GM23338 (cell line): ENCODE results near the gene KDM4C. TPM values are rescaled to one million over a fixed set of nuclear protein-coding genes. Genes with fewer than 3 reads are reported as not detected.
A peak's percentile ranks its signal among the peaks of the same experiment; 100 is the strongest.

Source experiments
- ATAC-seq: fragments of 200-7000 bp; cut with Tn5 transposase; 3 replicates; pipeline ENCODE4 v1.9.1; 2020
- DNase-seq: peaks from one replicate; pipeline ENCODE4 v3.0.0-alpha.2; 2015; ENCODE audit warnings: low spot score
- H2AFZ ChIP-seq: fragments of 200-600 bp; sonication (generic); 2 replicates; pipeline ENCODE4 v1.8.0; 2016; ENCODE audit warnings: antibody characterized with exemption, mild to moderate bottlenecking, moderate library complexity
- H3F3A ChIP-seq: fragments of 200-600 bp; sonication (generic); replicated peaks from 2 replicates; pipeline ENCODE4 v1.8.0; 2017; ENCODE audit warnings: antibody characterized with exemption, mixed run types, low read depth
- H3K27ac ChIP-seq: fragments of 200-600 bp; sonication (generic); 2 replicates; pipeline ENCODE4 v1.6.1; 2016; ENCODE audit warnings: low read depth
- H3K27me3 ChIP-seq: fragments of 200-600 bp; sonication (generic); 2 replicates; pipeline ENCODE4 v1.8.0; 2016; ENCODE audit warnings: mild to moderate bottlenecking, mixed run types, moderate library complexity; ENCODE audit not compliant: insufficient read depth
- H3K36me3 ChIP-seq: fragments of 200-600 bp; sonication (generic); 2 replicates; pipeline ENCODE4 v1.8.0; 2016; ENCODE audit warnings: mild to moderate bottlenecking; ENCODE audit not compliant: insufficient read depth
- H3K4me1 ChIP-seq: fragments of 200-600 bp; sonication (generic); 2 replicates; pipeline ENCODE4 v1.8.0; 2016; ENCODE audit warnings: mild to moderate bottlenecking, moderate library complexity; ENCODE audit not compliant: insufficient read depth
- H3K4me2 ChIP-seq: fragments of 200-600 bp; sonication (generic); 2 replicates; pipeline ENCODE4 v1.7.1; 2017; ENCODE audit warnings: mixed run types
- H3K4me3 ChIP-seq: fragments of 200-600 bp; sonication (generic); 2 replicates; pipeline ENCODE4 v1.6.1; 2016; ENCODE audit warnings: mixed run types
- H3K79me2 ChIP-seq: fragments of 200-600 bp; sonication (generic); replicated peaks from 2 replicates; pipeline ENCODE4 v1.8.0; 2017; ENCODE audit warnings: mild to moderate bottlenecking; ENCODE audit not compliant: insufficient read depth
- H3K9me2 ChIP-seq: fragments of 200-600 bp; sonication (generic); 2 replicates; pipeline ENCODE4 v1.8.0; 2017; ENCODE audit not compliant: insufficient read depth
- H4K20me1 ChIP-seq: fragments of 200-600 bp; sonication (generic); replicated peaks from 2 replicates; pipeline ENCODE4 v1.8.0; 2017; ENCODE audit warnings: mild to moderate bottlenecking; ENCODE audit not compliant: insufficient read depth
- H3K27ac Mint-ChIP-seq: 2 replicates; pipeline ENCODE4 v1.8.0; 2020; ENCODE audit warnings: inconsistent platforms, mild to moderate bottlenecking, moderate library complexity, mixed read lengths
- H3K27me3 Mint-ChIP-seq: 3 replicates; pipeline ENCODE4 v1.8.0; 2022; ENCODE audit warnings: low read depth, mild to moderate bottlenecking, moderate library complexity, mixed read lengths, inconsistent platforms; ENCODE audit not compliant: insufficient read depth, poor library complexity
- H3K36me3 Mint-ChIP-seq: 3 replicates; pipeline ENCODE4 v1.8.0; 2021; ENCODE audit warnings: low read depth, mild to moderate bottlenecking, inconsistent platforms, moderate library complexity, mixed read lengths
- H3K4me1 Mint-ChIP-seq: 3 replicates; pipeline ENCODE4 v1.8.0; 2020; ENCODE audit warnings: mild to moderate bottlenecking, inconsistent platforms, mixed read lengths
- H3K4me3 Mint-ChIP-seq: 3 replicates; pipeline ENCODE4 v1.8.0; 2021; ENCODE audit warnings: moderate library complexity, mild to moderate bottlenecking, inconsistent platforms, mixed read lengths
- H3K9me3 Mint-ChIP-seq: 3 replicates; pipeline ENCODE4 v1.8.0; 2020; ENCODE audit warnings: moderate library complexity, mild to moderate bottlenecking, inconsistent platforms, mixed read lengths
- CREB1 ChIP-seq: fragments of 250-450 bp; sonication (Bioruptor Pico); IDR thresholded peaks from 2 replicates; pipeline ENCODE4 v1.5.0; 2020; ENCODE audit warnings: low read depth, mild to moderate bottlenecking, moderate library complexity
- CTCF ChIP-seq, 2 experiments: fragments of 200-600 bp in 1 of 2; sonication (generic) in 1 of 2; conservative IDR thresholded peaks; 2 replicates each; pipeline versions ENCODE4 v1.5.1 to v1.6.1; 2016 to 2017; ENCODE audit warnings: antibody characterized with exemption in 2 of 2, low read depth in 2 of 2, mild to moderate bottlenecking in 2 of 2, moderate library complexity in 1 of 2
- EZH2 ChIP-seq: fragments of 200-600 bp; sonication (generic); IDR thresholded peaks from one replicate; pipeline ENCODE4 v1.8.0; 2017; ENCODE audit warnings: antibody characterized with exemption, mild to moderate bottlenecking, low read depth; ENCODE audit not compliant: unreplicated experiment
- NANOG ChIP-seq: IDR thresholded peaks from 2 replicates; pipeline ENCODE4 v1.6.1; 2016; ENCODE audit warnings: antibody characterized with exemption, borderline replicate concordance
- POLR2AphosphoS5 ChIP-seq: IDR thresholded peaks from 2 replicates; pipeline ENCODE4 v1.6.1; 2016; ENCODE audit warnings: antibody characterized with exemption, low read depth
- STAT1 ChIP-seq: IDR thresholded peaks from one replicate; pipeline ENCODE4 v1.6.1; 2016; ENCODE audit warnings: antibody characterized with exemption; ENCODE audit not compliant: unreplicated experiment
- ZNF114 ChIP-seq: fragments of 250-450 bp; sonication (Bioruptor Pico); IDR thresholded peaks from 2 replicates; pipeline ENCODE4 v1.5.0; 2020; ENCODE audit warnings: mild to moderate bottlenecking, moderate library complexity
- ZNF331 ChIP-seq: fragments of 250-450 bp; sonication (Bioruptor Pico); IDR thresholded peaks from 2 replicates; pipeline ENCODE4 v1.5.0; 2020; ENCODE audit warnings: low read depth, mild to moderate bottlenecking, moderate library complexity
- ZNF462 ChIP-seq: fragments of 250-450 bp; sonication (Bioruptor Pico); IDR thresholded peaks from 2 replicates; pipeline ENCODE4 v1.5.0; 2020; ENCODE audit warnings: mild to moderate bottlenecking, moderate library complexity
- polyA plus RNA-seq: library from polyadenylated mRNA; unstranded; fragments of >200 nt; fragmentation: Nextera tagmentation; extraction: Ambion mirVana; gene quantifications from 2 replicates; pipeline ENCODE4 v1.2.1, GENCODE V29; 2016
- total RNA-seq: library from RNA; depleted of rRNA; stranded (reverse); fragments of >200 nt; shearing (Covaris generic); gene quantifications from 2 replicates; pipeline ENCODE4 v1.2.3, GENCODE V29; 2014
- TF ChIP-seq, protein P1 (sequence below): IDR thresholded peaks from one replicate; pipeline ENCODE4 v1.6.1; 2018; ENCODE audit warnings: antibody characterized with exemption; ENCODE audit not compliant: unreplicated experiment

KDM4C gene
- total and polyA plus RNA-seq, 2 experiments from 2014 or later, result 12.0 to 43.8 TPM

DNA sequence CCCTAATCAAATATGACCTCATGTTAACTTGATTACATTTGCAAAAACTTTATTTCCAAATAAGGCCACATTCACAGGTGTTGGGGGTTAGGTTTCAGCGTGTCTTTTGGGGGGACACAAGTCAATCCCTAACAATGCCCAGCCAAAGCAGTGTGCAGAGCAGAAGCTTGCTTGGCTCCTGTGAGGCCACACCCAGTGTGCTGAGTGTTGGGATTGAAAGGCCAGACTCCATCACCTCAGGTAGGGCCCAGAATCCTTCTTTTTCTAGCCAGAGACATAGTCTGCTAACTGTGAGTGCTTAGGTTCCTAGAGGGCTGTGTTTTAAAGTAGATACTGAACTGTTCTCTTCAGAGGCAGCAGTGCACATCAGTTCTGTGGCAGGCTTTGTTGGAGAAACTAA lies 27.9 kb downstream of the KDM4C start:
- H3K4me3 Mint-ChIP-seq, result no peak overlapping the region

More for the DNA sequence above, 27.9 kb downstream of the KDM4C start:
- H3K4me1 ChIP-seq, result peaks cover 43% of the 10 kb centered on the region
- peaks cover 45% of the 10 kb centered on the region for H3K4me1 Mint-ChIP-seq
- no peak overlapping the region for H3K4me2 ChIP-seq
- no peaks in the 10 kb centered on the region for H3K9me2 ChIP-seq
- DNase-seq (no peak), ATAC-seq (peak; percentile 36)
- no peaks in the 10 kb centered on the region for H3K9me3 Mint-ChIP-seq
- H3K79me2 ChIP-seq, result peaks cover 99% of the 10 kb centered on the region
- H3K27me3 Mint-ChIP-seq, result peaks cover 6% of the 10 kb centered on the region
- peak overlapping the region; percentile 57 for H3K27ac Mint-ChIP-seq
- H3F3A ChIP-seq, result 0 out of 2 replicates have a peak, but pooled peaks cover 4% of the 10 kb centered on the region
- no peaks in the 10 kb centered on the region for H3K36me3 ChIP-seq
- peak overlapping the region; percentile 47; the same call in 1 of the 2 replicates for H3K27ac ChIP-seq
- H3K36me3 Mint-ChIP-seq, result peaks cover 3% of the 10 kb centered on the region
- no peak overlapping the region for H3K4me3 ChIP-seq
- no peak overlapping the region for H2AFZ ChIP-seq
- no peaks in the 10 kb centered on the region for H4K20me1 ChIP-seq
- H3K27me3 ChIP-seq, result no peaks in the 10 kb centered on the region
- TF ChIP-seq, protein P1, sequence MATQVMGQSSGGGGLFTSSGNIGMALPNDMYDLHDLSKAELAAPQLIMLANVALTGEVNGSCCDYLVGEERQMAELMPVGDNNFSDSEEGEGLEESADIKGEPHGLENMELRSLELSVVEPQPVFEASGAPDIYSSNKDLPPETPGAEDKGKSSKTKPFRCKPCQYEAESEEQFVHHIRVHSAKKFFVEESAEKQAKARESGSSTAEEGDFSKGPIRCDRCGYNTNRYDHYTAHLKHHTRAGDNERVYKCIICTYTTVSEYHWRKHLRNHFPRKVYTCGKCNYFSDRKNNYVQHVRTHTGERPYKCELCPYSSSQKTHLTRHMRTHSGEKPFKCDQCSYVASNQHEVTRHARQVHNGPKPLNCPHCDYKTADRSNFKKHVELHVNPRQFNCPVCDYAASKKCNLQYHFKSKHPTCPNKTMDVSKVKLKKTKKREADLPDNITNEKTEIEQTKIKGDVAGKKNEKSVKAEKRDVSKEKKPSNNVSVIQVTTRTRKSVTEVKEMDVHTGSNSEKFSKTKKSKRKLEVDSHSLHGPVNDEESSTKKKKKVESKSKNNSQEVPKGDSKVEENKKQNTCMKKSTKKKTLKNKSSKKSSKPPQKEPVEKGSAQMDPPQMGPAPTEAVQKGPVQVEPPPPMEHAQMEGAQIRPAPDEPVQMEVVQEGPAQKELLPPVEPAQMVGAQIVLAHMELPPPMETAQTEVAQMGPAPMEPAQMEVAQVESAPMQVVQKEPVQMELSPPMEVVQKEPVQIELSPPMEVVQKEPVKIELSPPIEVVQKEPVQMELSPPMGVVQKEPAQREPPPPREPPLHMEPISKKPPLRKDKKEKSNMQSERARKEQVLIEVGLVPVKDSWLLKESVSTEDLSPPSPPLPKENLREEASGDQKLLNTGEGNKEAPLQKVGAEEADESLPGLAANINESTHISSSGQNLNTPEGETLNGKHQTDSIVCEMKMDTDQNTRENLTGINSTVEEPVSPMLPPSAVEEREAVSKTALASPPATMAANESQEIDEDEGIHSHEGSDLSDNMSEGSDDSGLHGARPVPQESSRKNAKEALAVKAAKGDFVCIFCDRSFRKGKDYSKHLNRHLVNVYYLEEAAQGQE, result no peak
- TF ChIP-seq ZNF462 (CRISPR knock-in tag) (no peak), ZNF114 (CRISPR knock-in tag) (no peak), POLR2AphosphoS5 (no peak), EZH2 (no peak), CREB1 (CRISPR knock-in tag) (no peak), NANOG (no peak), CTCF (conservative IDR thresholded peaks at IDR 0.05; ENCODE audit: low read depth in 2 of 2) (no peak), ZNF331 (CRISPR knock-in tag) (no peak), STAT1 (no peak)
